GM23338 (cell line): Measurements from ENCODE around the gene PRR12. TPM values are rescaled to one million over a fixed set of nuclear protein-coding genes. Genes with fewer than 3 reads are reported as not detected.

Experiments used
- ATAC-seq: fragments of 200-7000 bp; cut with Tn5 transposase; 3 replicates; pipeline ENCODE4 v1.9.1; 2020
- DNase-seq: peaks from one replicate; pipeline ENCODE4 v3.0.0-alpha.2; 2015; ENCODE audit warnings: low spot score
- H2AFZ ChIP-seq: fragments of 200-600 bp; sonication (generic); 2 replicates; pipeline ENCODE4 v1.8.0; 2016; ENCODE audit warnings: antibody characterized with exemption, mild to moderate bottlenecking, moderate library complexity
- H3F3A ChIP-seq: fragments of 200-600 bp; sonication (generic); replicated peaks from 2 replicates; pipeline ENCODE4 v1.8.0; 2017; ENCODE audit warnings: antibody characterized with exemption, mixed run types, low read depth
- H3K27ac ChIP-seq: fragments of 200-600 bp; sonication (generic); 2 replicates; pipeline ENCODE4 v1.6.1; 2016; ENCODE audit warnings: low read depth
- H3K27me3 ChIP-seq: fragments of 200-600 bp; sonication (generic); 2 replicates; pipeline ENCODE4 v1.8.0; 2016; ENCODE audit warnings: mild to moderate bottlenecking, mixed run types, moderate library complexity; ENCODE audit not compliant: insufficient read depth
- H3K36me3 ChIP-seq: fragments of 200-600 bp; sonication (generic); 2 replicates; pipeline ENCODE4 v1.8.0; 2016; ENCODE audit warnings: mild to moderate bottlenecking; ENCODE audit not compliant: insufficient read depth
- H3K4me1 ChIP-seq: fragments of 200-600 bp; sonication (generic); 2 replicates; pipeline ENCODE4 v1.8.0; 2016; ENCODE audit warnings: mild to moderate bottlenecking, moderate library complexity; ENCODE audit not compliant: insufficient read depth
- H3K4me2 ChIP-seq: fragments of 200-600 bp; sonication (generic); 2 replicates; pipeline ENCODE4 v1.7.1; 2017; ENCODE audit warnings: mixed run types
- H3K4me3 ChIP-seq: fragments of 200-600 bp; sonication (generic); 2 replicates; pipeline ENCODE4 v1.6.1; 2016; ENCODE audit warnings: mixed run types
- H3K79me2 ChIP-seq: fragments of 200-600 bp; sonication (generic); replicated peaks from 2 replicates; pipeline ENCODE4 v1.8.0; 2017; ENCODE audit warnings: mild to moderate bottlenecking; ENCODE audit not compliant: insufficient read depth
- H3K9me2 ChIP-seq: fragments of 200-600 bp; sonication (generic); 2 replicates; pipeline ENCODE4 v1.8.0; 2017; ENCODE audit not compliant: insufficient read depth
- H4K20me1 ChIP-seq: fragments of 200-600 bp; sonication (generic); replicated peaks from 2 replicates; pipeline ENCODE4 v1.8.0; 2017; ENCODE audit warnings: mild to moderate bottlenecking; ENCODE audit not compliant: insufficient read depth
- H3K27ac Mint-ChIP-seq: 2 replicates; pipeline ENCODE4 v1.8.0; 2020; ENCODE audit warnings: inconsistent platforms, mild to moderate bottlenecking, moderate library complexity, mixed read lengths
- H3K27me3 Mint-ChIP-seq: 3 replicates; pipeline ENCODE4 v1.8.0; 2022; ENCODE audit warnings: low read depth, mild to moderate bottlenecking, moderate library complexity, mixed read lengths, inconsistent platforms; ENCODE audit not compliant: insufficient read depth, poor library complexity
- H3K36me3 Mint-ChIP-seq: 3 replicates; pipeline ENCODE4 v1.8.0; 2021; ENCODE audit warnings: low read depth, mild to moderate bottlenecking, inconsistent platforms, moderate library complexity, mixed read lengths
- H3K4me1 Mint-ChIP-seq: 3 replicates; pipeline ENCODE4 v1.8.0; 2020; ENCODE audit warnings: mild to moderate bottlenecking, inconsistent platforms, mixed read lengths
- H3K4me3 Mint-ChIP-seq: 3 replicates; pipeline ENCODE4 v1.8.0; 2021; ENCODE audit warnings: moderate library complexity, mild to moderate bottlenecking, inconsistent platforms, mixed read lengths
- H3K9me3 Mint-ChIP-seq: 3 replicates; pipeline ENCODE4 v1.8.0; 2020; ENCODE audit warnings: moderate library complexity, mild to moderate bottlenecking, inconsistent platforms, mixed read lengths
- CREB1 ChIP-seq: fragments of 250-450 bp; sonication (Bioruptor Pico); IDR thresholded peaks from 2 replicates; pipeline ENCODE4 v1.5.0; 2020; ENCODE audit warnings: low read depth, mild to moderate bottlenecking, moderate library complexity
- EZH2phosphoT487 ChIP-seq: fragments of 200-600 bp; sonication (generic); IDR thresholded peaks from one replicate; pipeline ENCODE4 v1.8.1; 2018; ENCODE audit warnings: antibody characterized with exemption; ENCODE audit not compliant: unreplicated experiment
- JUNB ChIP-seq: IDR thresholded peaks from one replicate; pipeline ENCODE4 v1.6.1; 2016; ENCODE audit warnings: antibody characterized with exemption; ENCODE audit not compliant: unreplicated experiment
- NANOG ChIP-seq: IDR thresholded peaks from 2 replicates; pipeline ENCODE4 v1.6.1; 2016; ENCODE audit warnings: antibody characterized with exemption, borderline replicate concordance
- POLR2AphosphoS5 ChIP-seq: IDR thresholded peaks from 2 replicates; pipeline ENCODE4 v1.6.1; 2016; ENCODE audit warnings: antibody characterized with exemption, low read depth
- STAT1 ChIP-seq: IDR thresholded peaks from one replicate; pipeline ENCODE4 v1.6.1; 2016; ENCODE audit warnings: antibody characterized with exemption; ENCODE audit not compliant: unreplicated experiment
- ZNF331 ChIP-seq: fragments of 250-450 bp; sonication (Bioruptor Pico); IDR thresholded peaks from 2 replicates; pipeline ENCODE4 v1.5.0; 2020; ENCODE audit warnings: low read depth, mild to moderate bottlenecking, moderate library complexity
- polyA plus RNA-seq: library from polyadenylated mRNA; unstranded; fragments of >200 nt; fragmentation: Nextera tagmentation; extraction: Ambion mirVana; gene quantifications from 2 replicates; pipeline ENCODE4 v1.2.1, GENCODE V29; 2016
- total RNA-seq: library from RNA; depleted of rRNA; stranded (reverse); fragments of >200 nt; shearing (Covaris generic); gene quantifications from 2 replicates; pipeline ENCODE4 v1.2.3, GENCODE V29; 2014
- TF ChIP-seq, protein P1 (sequence below): IDR thresholded peaks from 2 replicates; pipeline ENCODE4 v1.6.1; 2016; ENCODE audit warnings: antibody characterized with exemption
- TF ChIP-seq, protein P2 (sequence below): IDR thresholded peaks from one replicate; pipeline ENCODE4 v1.6.1; 2018; ENCODE audit warnings: antibody characterized with exemption; ENCODE audit not compliant: unreplicated experiment
- TF ChIP-seq, protein P3 (sequence below), 2 experiments: fragments of 200-600 bp in 1 of 2; sonication (generic) in 1 of 2; conservative IDR thresholded peaks; 2 replicates each; pipeline versions ENCODE4 v1.5.1 to v1.6.1; 2016 to 2017; ENCODE audit warnings: antibody characterized with exemption in 2 of 2, low read depth in 2 of 2, mild to moderate bottlenecking in 2 of 2, moderate library complexity in 1 of 2
- TF ChIP-seq, protein P4 (sequence below): fragments of 250-450 bp; sonication (Bioruptor Pico); IDR thresholded peaks from 2 replicates; pipeline ENCODE4 v1.5.0; 2020; ENCODE audit warnings: mild to moderate bottlenecking, moderate library complexity

Gene PRR12
- total and polyA plus RNA-seq, 2 experiments from 2014 or later = 8.6 to 41.6 TPM

DNA sequence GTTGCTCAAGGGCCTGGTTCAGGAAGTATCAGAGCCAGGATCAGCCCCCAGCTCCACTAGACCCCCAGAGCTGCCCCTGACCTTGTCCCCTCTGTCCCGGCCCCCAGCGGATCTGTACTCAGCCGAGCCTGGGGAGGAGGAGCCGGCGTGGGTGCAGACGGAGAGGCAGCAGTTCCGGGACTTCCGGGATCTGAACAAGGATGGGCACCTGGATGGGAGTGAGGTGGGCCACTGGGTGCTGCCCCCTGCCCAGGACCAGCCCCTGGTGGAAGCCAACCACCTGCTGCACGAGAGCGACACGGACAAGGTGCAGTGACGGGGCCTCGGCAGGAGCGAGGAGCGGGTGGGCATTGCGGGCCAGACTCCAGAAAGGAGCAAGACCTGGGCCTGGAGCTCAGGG lies 48.5 kb upstream of the PRR12 start (continued):
- TF ChIP-seq, protein P1, sequence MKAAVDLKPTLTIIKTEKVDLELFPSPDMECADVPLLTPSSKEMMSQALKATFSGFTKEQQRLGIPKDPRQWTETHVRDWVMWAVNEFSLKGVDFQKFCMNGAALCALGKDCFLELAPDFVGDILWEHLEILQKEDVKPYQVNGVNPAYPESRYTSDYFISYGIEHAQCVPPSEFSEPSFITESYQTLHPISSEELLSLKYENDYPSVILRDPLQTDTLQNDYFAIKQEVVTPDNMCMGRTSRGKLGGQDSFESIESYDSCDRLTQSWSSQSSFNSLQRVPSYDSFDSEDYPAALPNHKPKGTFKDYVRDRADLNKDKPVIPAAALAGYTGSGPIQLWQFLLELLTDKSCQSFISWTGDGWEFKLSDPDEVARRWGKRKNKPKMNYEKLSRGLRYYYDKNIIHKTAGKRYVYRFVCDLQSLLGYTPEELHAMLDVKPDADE = no peak
- TF ChIP-seq POLR2AphosphoS5 (no peak), STAT1 (no peak)

DNA sequence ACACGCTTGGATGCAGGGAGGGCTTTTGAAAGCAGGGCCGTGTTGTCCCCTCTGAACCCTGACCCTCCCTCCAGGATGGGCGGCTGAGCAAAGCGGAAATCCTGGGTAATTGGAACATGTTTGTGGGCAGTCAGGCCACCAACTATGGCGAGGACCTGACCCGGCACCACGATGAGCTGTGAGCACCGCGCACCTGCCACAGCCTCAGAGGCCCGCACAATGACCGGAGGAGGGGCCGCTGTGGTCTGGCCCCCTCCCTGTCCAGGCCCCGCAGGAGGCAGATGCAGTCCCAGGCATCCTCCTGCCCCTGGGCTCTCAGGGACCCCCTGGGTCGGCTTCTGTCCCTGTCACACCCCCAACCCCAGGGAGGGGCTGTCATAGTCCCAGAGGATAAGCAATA lies 48.0 kb upstream of the PRR12 start:
- H3K27me3 ChIP-seq = no peaks in the 10 kb centered on the region
- no peak overlapping the region for H3K27ac ChIP-seq
- no peak overlapping the region for H3K4me3 Mint-ChIP-seq
- H3K9me2 ChIP-seq = no peaks in the 10 kb centered on the region
- TF ChIP-seq, protein P1 = no peak
- TF ChIP-seq, protein P2, sequence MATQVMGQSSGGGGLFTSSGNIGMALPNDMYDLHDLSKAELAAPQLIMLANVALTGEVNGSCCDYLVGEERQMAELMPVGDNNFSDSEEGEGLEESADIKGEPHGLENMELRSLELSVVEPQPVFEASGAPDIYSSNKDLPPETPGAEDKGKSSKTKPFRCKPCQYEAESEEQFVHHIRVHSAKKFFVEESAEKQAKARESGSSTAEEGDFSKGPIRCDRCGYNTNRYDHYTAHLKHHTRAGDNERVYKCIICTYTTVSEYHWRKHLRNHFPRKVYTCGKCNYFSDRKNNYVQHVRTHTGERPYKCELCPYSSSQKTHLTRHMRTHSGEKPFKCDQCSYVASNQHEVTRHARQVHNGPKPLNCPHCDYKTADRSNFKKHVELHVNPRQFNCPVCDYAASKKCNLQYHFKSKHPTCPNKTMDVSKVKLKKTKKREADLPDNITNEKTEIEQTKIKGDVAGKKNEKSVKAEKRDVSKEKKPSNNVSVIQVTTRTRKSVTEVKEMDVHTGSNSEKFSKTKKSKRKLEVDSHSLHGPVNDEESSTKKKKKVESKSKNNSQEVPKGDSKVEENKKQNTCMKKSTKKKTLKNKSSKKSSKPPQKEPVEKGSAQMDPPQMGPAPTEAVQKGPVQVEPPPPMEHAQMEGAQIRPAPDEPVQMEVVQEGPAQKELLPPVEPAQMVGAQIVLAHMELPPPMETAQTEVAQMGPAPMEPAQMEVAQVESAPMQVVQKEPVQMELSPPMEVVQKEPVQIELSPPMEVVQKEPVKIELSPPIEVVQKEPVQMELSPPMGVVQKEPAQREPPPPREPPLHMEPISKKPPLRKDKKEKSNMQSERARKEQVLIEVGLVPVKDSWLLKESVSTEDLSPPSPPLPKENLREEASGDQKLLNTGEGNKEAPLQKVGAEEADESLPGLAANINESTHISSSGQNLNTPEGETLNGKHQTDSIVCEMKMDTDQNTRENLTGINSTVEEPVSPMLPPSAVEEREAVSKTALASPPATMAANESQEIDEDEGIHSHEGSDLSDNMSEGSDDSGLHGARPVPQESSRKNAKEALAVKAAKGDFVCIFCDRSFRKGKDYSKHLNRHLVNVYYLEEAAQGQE = no peak
- TF ChIP-seq EZH2phosphoT487 (no peak), ZNF331 (CRISPR knock-in tag) (no peak), JUNB (no peak), NANOG (no peak), CREB1 (CRISPR knock-in tag) (no peak), POLR2AphosphoS5 (no peak)
- TF ChIP-seq, protein P3, sequence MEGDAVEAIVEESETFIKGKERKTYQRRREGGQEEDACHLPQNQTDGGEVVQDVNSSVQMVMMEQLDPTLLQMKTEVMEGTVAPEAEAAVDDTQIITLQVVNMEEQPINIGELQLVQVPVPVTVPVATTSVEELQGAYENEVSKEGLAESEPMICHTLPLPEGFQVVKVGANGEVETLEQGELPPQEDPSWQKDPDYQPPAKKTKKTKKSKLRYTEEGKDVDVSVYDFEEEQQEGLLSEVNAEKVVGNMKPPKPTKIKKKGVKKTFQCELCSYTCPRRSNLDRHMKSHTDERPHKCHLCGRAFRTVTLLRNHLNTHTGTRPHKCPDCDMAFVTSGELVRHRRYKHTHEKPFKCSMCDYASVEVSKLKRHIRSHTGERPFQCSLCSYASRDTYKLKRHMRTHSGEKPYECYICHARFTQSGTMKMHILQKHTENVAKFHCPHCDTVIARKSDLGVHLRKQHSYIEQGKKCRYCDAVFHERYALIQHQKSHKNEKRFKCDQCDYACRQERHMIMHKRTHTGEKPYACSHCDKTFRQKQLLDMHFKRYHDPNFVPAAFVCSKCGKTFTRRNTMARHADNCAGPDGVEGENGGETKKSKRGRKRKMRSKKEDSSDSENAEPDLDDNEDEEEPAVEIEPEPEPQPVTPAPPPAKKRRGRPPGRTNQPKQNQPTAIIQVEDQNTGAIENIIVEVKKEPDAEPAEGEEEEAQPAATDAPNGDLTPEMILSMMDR (conservative IDR thresholded peaks at IDR 0.05; ENCODE audit: low read depth in 2 of 2) = no peak
- TF ChIP-seq, protein P4, sequence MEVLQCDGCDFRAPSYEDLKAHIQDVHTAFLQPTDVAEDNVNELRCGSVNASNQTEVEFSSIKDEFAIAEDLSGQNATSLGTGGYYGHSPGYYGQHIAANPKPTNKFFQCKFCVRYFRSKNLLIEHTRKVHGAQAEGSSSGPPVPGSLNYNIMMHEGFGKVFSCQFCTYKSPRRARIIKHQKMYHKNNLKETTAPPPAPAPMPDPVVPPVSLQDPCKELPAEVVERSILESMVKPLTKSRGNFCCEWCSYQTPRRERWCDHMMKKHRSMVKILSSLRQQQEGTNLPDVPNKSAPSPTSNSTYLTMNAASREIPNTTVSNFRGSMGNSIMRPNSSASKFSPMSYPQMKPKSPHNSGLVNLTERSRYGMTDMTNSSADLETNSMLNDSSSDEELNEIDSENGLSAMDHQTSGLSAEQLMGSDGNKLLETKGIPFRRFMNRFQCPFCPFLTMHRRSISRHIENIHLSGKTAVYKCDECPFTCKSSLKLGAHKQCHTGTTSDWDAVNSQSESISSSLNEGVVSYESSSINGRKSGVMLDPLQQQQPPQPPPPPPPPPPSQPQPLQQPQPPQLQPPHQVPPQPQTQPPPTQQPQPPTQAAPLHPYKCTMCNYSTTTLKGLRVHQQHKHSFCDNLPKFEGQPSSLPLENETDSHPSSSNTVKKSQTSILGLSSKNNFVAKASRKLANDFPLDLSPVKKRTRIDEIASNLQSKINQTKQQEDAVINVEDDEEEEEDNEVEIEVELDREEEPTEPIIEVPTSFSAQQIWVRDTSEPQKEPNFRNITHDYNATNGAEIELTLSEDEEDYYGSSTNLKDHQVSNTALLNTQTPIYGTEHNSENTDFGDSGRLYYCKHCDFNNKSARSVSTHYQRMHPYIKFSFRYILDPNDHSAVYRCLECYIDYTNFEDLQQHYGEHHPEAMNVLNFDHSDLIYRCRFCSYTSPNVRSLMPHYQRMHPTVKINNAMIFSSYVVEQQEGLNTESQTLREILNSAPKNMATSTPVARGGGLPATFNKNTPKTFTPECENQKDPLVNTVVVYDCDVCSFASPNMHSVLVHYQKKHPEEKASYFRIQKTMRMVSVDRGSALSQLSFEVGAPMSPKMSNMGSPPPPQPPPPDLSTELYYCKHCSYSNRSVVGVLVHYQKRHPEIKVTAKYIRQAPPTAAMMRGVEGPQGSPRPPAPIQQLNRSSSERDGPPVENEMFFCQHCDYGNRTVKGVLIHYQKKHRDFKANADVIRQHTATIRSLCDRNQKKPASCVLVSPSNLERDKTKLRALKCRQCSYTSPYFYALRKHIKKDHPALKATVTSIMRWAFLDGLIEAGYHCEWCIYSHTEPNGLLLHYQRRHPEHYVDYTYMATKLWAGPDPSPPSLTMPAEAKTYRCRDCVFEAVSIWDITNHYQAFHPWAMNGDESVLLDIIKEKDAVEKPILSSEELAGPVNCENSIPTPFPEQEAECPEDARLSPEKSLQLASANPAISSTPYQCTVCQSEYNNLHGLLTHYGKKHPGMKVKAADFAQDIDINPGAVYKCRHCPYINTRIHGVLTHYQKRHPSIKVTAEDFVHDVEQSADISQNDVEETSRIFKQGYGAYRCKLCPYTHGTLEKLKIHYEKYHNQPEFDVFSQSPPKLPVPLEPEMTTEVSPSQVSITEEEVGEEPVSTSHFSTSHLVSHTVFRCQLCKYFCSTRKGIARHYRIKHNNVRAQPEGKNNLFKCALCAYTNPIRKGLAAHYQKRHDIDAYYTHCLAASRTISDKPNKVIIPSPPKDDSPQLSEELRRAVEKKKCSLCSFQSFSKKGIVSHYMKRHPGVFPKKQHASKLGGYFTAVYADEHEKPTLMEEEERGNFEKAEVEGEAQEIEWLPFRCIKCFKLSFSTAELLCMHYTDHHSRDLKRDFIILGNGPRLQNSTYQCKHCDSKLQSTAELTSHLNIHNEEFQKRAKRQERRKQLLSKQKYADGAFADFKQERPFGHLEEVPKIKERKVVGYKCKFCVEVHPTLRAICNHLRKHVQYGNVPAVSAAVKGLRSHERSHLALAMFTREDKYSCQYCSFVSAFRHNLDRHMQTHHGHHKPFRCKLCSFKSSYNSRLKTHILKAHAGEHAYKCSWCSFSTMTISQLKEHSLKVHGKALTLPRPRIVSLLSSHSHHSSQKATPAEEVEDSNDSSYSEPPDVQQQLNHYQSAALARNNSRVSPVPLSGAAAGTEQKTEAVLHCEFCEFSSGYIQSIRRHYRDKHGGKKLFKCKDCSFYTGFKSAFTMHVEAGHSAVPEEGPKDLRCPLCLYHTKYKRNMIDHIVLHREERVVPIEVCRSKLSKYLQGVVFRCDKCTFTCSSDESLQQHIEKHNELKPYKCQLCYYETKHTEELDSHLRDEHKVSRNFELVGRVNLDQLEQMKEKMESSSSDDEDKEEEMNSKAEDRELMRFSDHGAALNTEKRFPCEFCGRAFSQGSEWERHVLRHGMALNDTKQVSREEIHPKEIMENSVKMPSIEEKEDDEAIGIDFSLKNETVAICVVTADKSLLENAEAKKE (CRISPR knock-in tag) = no peak
- H3K9me3 Mint-ChIP-seq = no peaks in the 10 kb centered on the region; the same call in 2 of the 3 replicates
- H3K4me3 ChIP-seq = no peak overlapping the region
- no peaks in the 10 kb centered on the region for H3K4me1 ChIP-seq
- H3K36me3 Mint-ChIP-seq = 0 out of 3 replicates have a peak, but pooled peaks cover 2% of the 10 kb centered on the region
- H3F3A ChIP-seq = peaks cover 3% of the 10 kb centered on the region
- H2AFZ ChIP-seq = no peak overlapping the region
- H3K4me2 ChIP-seq = no peak overlapping the region
- peaks cover 4% of the 10 kb centered on the region for H3K4me1 Mint-ChIP-seq
- no peak for DNase-seq
- H3K27me3 Mint-ChIP-seq = peaks cover 3% of the 10 kb centered on the region
- no peak for ATAC-seq
- H3K36me3 ChIP-seq = no peaks in the 10 kb centered on the region
- H3K79me2 ChIP-seq = no peaks in the 10 kb centered on the region
- no peak overlapping the region for H3K27ac Mint-ChIP-seq
- H4K20me1 ChIP-seq = no peaks in the 10 kb centered on the region; the same call in 1 of the 2 replicates
